GM18951 (cell line): Measurements from ENCODE around the gene FOXK2.
A peak's percentile ranks its signal among the peaks of the same experiment; 100 is the strongest.

Experiments used
- POLR2A ChIP-seq: IDR thresholded peaks from 4 replicates; pipeline ENCODE4 v1.6.1; 2011; ENCODE audit warnings: mild to moderate bottlenecking; ENCODE audit not compliant: insufficient read length, insufficient read depth; ENCODE audit errors: extremely low read depth
- in situ Hi-C: fragments of 300-500 bp; cut with MboI; formaldehyde crosslinking; loops from one replicate; pipeline ENCODE4 v1.12.0; 2022; ENCODE audit warnings: low sequenced_read_pairs, mixed read lengths, inconsistent platforms; ENCODE audit not compliant: unreplicated experiment

FOXK2 gene

DNA sequence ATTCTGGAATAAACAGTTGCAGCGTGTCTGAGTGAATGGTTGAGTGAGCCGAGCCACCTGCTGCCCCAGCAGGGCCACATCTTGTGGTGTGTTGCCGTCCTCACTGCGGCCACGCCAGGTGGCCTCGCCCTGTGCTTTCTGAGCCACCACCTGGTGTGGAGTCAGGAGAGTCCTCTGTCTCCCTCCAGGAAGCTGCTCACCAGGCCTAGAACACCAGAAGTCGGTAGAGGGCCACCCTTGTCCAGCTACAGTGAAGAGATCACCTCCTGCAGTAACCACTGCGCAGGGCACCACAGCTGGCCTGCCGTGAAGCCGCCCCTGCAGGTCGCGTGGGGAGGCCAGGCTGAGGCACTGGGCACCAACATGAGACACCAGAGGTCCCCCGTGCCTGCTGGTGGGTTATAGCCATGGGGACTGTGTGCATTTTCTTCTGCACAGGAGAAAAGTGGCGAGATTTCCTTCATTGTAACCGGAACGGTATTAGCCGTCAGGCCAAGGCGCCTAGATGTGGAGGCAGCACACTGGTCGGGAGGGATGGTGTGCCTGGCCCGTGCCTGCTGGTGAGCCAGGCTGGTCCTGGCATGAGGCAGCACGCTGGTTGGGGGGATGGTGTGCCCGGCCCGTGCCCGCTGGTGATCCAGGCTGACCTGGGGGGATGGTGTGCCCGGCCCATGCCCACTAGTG, 28.9 kb upstream of the FOXK2 start:
- in situ Hi-C loops = no loop called here
- no peak for TF ChIP-seq POLR2A

DNA sequence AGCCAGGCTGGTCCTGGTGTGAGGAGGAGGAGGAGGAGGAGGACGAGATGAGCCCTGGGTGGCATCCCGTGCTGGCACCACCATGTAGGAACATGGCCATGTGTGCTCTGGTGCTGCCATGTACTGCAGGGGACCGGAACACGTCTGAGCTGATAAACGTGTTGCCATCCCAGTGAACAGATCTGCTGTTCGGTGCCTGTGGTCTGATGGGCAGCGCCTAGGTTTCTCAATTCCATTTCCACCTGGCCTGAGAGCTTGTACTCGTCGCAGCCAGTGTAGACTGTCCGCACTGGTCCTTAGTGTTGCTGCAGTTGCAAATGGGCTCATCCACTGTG, 28.4 kb upstream of the FOXK2 start:
- in situ Hi-C loops = no loop called here
- TF ChIP-seq POLR2A = no peak

DNA sequence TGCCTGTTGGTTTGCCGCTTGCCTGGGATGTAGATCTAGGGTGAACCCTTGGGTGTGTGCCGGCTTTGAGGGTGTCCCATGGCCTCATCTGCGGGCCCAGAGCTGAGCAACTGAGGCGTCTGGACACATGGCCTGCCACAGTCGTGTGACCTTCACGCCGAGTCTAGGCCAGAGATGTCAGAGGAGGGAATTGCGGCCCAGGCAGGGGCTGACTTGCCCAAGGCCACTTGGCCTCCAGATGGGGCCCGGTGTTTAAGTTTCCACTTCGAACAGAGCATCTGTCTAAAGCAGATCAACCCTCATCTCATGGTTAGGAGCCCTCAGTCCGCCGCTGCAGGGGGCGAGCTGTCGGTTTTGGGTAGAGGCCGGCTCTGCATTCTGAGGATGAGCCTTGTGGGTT, 28.0 kb upstream of the FOXK2 start:
- TF ChIP-seq POLR2A = no peak
- in situ Hi-C loops = no loop called here

DNA sequence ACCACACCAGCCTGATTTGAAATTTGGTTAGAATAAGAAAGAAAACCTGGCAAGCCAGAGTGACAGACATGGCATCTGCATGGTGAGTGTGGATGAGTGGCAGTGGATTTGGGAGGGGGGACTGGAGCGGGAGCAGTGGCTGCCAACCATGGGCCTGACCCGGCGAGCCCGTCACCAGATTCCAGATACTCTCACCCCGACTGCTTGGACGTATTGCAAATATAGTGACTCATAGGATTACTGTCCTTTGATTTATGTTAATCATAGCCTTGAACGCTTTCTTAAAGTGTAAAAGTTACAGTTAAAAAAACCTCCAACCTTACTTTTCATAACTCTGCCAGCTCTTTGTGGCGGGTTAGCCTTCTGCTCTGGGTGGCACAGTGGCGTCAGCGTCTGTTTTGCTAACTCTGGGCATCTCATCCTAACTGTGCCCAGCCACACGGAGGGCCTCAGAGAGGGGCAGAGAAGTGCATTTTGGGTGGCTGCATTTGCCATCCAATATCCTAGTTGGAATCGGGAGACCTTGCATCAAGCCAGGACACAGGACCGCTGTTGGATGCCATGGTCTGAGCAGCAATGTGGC, 26.8 kb upstream of the FOXK2 start:
- in situ Hi-C loops = no loop called here
- no peak for TF ChIP-seq POLR2A

DNA sequence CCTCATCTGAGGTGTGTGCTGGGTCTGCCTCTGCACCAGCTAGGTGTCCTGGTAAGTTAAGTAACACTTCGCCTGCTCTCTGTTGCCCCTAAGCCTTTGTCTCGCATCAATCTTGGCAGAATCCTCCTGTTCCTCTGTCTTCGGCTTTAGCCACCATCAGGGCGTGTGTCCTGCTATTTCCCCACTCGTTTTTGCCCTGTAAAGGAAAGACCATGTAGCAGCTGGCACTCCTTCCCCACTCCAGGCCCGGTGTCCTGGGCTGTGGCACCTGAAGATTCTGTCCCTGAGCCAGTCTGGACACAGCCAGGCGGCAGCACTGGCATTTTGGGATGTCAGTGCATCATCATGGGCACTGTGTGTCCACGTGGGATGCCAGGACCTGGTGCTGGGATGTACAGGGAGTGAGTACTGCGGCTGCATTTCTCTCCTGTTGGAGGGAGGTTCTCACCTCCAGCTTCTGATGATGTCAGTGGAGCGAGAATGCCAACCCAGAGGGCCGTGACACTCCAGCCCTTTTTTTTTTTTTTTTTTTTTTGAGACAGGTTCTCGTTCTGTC, 26.2 kb upstream of the FOXK2 start:
- TF ChIP-seq POLR2A = no peak
- in situ Hi-C loops = no loop called here

DNA sequence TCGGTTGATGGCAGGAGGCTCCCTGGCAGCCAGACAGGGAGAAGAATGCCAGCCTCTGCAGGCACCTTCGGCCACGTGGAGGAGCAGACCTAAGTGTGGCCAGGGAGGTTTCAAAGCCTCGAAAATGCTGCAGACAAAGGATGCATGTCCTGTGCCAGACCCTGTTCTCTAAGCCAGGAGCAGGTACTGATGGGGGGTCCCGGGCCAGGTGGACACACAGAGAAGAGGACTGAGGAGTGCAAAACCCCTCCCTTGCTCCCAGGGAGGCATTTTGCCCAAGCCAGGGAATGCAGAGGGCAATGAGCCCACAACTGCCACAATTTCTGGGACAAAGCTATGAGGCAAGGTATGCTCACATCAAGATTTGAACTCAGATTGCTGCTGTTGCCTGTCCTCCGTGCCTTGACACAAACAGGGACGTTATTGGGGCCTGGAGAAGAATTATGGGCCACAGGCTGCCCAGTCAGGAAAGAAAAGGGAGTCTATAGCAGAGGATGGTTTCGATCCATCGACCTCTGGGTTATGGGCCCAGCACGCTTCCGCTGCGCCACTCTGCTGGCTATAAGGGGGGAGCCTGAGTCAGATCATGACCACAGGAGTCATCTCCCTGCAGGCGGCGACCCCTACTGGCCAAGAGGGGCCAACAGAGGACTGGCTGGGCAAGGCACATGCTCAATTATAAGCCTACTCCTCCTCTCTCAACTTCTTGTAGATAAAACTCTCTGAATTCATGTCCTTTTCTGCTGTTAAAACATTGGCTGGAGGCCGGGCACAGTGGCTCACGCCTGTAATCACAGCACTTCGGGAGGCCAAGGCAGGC, 25.1 kb upstream of the FOXK2 start:
- TF ChIP-seq POLR2A = no peak
- in situ Hi-C loops = no loop called here

DNA sequence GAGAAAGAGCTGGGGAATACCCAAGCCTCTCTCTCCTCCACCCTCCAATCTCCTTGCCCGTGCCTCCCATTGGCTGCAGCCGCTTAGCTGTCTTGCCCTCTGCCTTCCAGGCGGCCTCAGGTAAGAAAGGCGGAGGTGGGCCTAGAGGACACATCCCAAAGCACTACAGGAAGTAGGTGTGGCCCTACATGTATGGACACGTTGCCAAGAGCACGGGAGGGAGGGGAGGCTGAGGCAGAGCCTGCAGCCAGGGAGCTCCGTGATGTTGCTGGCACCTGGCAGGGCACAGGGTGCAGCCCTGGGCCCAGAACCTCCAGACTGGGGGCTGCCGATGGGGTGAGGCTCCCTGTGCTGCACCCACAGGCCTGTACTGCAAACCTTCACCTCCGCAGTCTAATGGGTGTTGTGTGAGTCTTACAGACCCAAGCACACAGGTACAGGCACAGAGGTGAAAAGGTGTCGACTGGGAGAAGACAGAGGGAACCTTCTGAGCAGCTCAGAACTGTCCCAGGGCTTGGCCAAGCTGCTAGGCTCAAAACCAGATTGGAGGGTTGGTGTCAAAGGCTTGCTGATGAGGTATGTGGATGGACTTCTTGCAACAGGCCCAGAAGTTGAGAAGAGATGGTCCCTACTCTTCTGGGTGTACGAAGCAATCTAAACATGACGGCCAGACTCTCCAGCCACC, 23.5 kb upstream of the FOXK2 start:
- no peak for TF ChIP-seq POLR2A

DNA sequence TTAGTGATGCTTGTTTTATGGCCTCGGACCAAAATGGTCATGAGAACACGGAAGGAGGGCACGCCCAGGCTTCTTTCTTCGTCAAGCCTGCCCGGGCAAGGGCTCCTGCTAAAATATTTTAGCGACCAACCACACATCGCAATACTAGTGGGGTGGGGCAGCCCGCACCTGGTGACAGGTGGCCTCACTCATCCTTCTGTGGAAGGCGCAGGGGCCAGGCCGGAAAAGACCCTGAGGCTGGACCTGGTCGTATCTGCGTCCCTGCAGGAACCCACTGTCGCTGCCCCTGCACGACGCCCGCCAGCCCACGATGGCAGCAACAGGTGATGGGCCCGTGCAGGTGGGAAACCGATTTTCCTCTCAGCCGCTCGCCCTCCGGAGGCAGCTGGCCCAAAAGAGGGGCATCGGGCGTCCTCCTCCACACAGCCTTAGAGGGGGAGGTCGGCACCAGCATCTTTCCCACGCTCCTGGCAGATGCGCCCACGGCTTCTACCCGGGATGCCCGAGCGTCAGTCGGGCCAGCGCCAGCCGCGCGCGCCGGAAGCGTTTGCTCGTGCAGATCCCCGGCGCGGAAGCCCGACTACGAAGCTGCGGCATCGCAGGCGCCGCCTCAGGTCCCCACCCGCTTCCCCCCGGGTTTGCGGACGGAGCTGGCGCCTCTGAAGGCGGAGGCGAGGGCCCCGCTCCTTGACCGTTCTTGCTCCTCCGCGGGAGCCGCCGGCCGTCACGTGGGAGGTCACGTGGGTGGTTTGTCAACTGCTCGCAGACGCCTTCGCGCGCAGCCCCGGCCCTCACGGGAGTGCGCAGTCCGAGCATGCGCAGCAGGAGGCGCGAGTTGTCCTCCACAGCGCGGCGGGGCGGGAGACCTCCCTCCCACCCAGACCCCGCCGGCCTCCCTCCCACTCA, 22.8 kb upstream of the FOXK2 start:
- in situ Hi-C loops = no loop called here
- TF ChIP-seq POLR2A = peak; percentile 72

More for the DNA sequence above, 23.5 kb upstream of the FOXK2 start:
- in situ Hi-C loops = no loop called here

DNA sequence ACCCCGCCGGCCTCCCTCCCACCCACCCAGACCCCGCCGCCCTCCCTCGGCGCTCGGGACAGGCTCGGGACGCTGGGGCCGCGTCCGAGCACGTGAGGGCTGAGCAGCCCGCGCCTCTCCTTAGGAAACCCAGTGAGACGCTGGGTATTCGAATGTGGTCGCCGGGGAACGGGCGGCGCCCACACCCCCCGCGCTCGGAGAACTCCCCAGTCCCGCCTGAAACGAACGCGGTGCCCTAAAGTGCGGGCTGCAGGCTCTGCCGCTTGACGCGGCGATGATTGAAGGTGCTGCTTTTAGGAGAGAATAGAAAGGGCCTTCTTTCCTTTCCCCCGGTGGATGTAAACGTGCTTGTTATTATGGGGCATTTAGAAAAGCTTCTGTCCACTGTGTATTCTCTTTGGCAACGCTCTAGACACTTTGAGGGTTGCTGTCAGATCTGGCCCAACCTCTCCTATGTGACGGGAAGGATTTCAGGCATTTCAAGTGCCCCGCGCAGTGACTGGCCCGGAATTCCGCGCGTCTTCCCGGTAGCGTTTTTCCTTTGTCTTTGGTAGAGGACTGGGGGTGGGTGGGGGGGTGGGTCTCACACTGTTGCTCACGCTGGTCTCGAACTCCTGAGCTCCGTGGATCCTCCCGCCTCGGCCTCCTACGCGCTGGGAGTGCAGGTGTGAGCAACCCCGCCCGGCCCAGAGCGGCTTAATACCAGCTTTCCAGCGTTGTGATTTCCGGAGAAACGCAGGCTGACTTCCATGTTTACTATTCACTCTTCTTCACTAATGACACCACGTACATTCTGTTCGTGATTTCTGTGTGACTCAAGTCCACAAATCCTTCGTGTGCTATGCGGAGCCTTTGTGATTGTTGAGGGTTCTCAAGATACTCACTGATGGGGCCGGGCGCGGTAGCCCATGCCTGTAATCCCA, 21.8 kb upstream of the FOXK2 start:
- no peak for TF ChIP-seq POLR2A
- in situ Hi-C loops = no loop called here

DNA sequence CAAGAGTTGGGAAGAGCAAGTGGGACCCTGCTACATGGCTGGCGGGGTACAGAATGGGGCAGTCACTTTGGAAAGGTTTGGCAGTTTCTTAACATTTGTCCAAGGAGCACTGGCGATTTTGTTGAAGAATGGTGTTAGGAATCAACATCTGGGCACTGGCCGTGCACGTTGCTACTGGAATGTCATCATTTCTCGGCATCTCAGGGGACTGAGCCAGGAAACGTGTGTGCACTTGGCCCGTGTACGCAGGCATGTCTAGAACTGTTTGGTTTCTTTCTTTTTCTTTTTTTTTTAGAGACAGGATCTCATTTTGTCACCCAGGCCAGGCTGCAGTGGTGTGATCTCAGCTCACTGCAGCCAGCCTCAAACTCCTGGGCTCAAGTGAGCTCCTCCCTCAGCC, 17.3 kb upstream of the FOXK2 start:
- no peak for TF ChIP-seq POLR2A
- in situ Hi-C loops = no loop called here

DNA sequence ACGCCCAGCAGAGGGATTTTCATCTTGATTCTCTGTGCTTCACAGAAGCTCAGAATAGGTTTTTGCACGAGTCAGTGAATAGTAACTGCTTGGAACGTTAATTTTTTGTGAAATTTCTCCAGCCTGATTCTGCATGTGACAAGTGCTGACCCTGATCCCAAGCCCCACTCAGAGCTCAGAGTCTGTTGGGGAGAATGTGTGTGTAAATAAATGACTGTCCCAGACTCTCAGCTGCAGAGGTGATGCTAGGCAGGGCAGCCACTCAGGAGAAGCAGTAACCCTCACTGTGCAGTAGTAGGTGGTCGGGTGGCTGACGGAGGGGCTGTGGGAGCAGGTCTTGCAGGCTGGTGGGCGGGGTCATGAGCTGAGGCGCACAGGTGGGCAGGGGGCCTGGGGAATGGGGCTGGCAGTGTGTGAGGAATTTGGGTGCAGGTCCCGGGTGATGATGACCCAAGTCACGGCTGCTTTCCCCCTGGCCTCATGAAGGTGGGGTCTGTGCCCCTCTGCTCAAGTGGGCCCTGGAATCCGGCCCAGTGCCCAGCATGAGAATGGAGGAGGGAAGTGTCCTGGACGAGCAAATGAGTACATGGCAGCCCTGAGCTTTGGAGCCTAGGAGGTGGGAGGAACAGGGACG, 16.3 kb upstream of the FOXK2 start:
- in situ Hi-C loops = no loop called here
- TF ChIP-seq POLR2A = no peak
